Activated naive CD8-positive, alpha-beta T cell (primary cell): ENCODE results near the gene TEKT1.
A peak's percentile ranks its signal among the peaks of the same experiment; 100 is the strongest.
"Not testable (repeated sequence)": the region's sequence is repeated elsewhere in the genome, so short reads cannot be mapped to it uniquely, and the experiment has no call there.

Experiments used
- H3K27ac Mint-ChIP-seq: one replicate; pipeline ENCODE4 v1.8.0; 2021; ENCODE audit warnings: mixed read lengths
- H3K27me3 Mint-ChIP-seq: one replicate; pipeline ENCODE4 v1.8.0; 2021; ENCODE audit warnings: mixed read lengths
- H3K36me3 Mint-ChIP-seq: one replicate; pipeline ENCODE4 v1.8.0; 2021; ENCODE audit warnings: mixed read lengths
- H3K4me1 Mint-ChIP-seq: one replicate; pipeline ENCODE4 v1.8.0; 2021; ENCODE audit warnings: low read depth, mixed read lengths
- H3K4me3 Mint-ChIP-seq: one replicate; pipeline ENCODE4 v1.8.0; 2021; ENCODE audit warnings: mild to moderate bottlenecking, mixed read lengths
- H3K9me3 Mint-ChIP-seq: one replicate; pipeline ENCODE4 v1.8.0; 2021; ENCODE audit warnings: low read depth, mixed read lengths

The TEKT1 gene

DNA sequence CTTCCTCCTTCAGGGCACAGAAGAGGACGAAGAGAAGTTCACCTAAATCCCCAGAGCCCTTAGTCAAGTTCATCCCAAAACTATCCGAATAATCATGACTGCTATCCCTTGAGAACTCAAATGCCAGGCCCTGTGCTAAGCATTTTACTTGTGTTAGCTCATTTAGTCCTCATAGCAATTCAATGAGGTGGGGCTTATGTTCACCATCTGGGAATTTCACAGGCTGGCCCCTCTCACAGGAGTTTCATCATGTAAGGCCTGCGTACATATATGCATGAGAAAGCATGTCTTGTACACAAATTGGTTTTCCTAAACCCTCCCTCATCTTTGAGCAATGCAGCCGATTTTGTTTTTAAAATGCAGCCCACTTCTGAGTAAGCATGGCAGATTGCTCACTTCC lies 12.9 kb upstream of the TEKT1 start:
- H3K27me3 Mint-ChIP-seq: peaks cover 12% of the 10 kb centered on the region
- H3K27ac Mint-ChIP-seq, H3K4me1 Mint-ChIP-seq, H3K4me3 Mint-ChIP-seq, H3K9me3 Mint-ChIP-seq, H3K36me3 Mint-ChIP-seq: not testable (repeated sequence)

DNA sequence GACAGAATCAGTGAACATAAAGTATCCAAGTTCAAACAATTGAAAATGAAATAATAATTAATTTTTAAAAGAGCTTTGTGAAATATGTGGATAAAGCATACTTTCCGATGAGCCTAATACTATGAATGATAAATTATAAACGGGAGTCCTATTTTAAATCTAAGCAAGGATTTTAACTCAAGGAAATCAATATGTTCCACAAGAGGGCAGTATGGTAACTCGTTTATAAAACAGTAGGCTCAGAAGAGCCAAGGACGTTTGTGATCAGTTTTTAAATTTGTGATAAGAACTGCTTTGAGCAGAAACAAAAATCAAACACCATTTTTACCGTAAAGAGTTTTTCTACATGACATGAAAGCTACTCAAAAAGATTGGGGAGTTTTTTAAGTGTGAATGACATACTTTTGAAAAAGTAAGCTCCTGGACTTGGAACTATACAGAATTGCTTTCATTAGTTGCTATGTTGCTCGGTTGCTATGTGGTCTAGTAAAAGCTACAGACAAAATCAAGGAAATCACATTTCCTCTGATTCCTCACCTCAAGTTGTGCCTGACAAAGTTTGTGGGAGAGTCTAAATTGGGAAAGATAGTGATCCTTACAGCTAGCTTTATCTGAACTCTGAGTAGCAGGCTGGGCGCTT lies 11.8 kb upstream of the TEKT1 start:
- Mint-ChIP-seq H3K27ac (no peak overlapping the region), H3K27me3 (peaks cover 15% of the 10 kb centered on the region), H3K4me1 (no peaks in the 10 kb centered on the region), H3K36me3 (no peaks in the 10 kb centered on the region), H3K9me3 (no peaks in the 10 kb centered on the region), H3K4me3 (no peak overlapping the region)

GRCh38 chr17:6841769-6842168 lies 10.2 kb upstream of the TEKT1 start:
- H3K27me3 Mint-ChIP-seq: peaks cover 19% of the 10 kb centered on the region
- H3K9me3 Mint-ChIP-seq, H3K27ac Mint-ChIP-seq, H3K36me3 Mint-ChIP-seq, H3K4me1 Mint-ChIP-seq, H3K4me3 Mint-ChIP-seq: not testable (repeated sequence)

- H3K4me1 Mint-ChIP-seq: peaks cover 12% of the 10 kb centered on the region
- peak overlapping the region; percentile 65 for H3K4me3 Mint-ChIP-seq
- no peak overlapping the region for H3K27ac Mint-ChIP-seq
- peaks cover 30% of the 10 kb centered on the region for H3K27me3 Mint-ChIP-seq
- no peaks in the 10 kb centered on the region for H3K36me3 Mint-ChIP-seq
- no peaks in the 10 kb centered on the region for H3K9me3 Mint-ChIP-seq
Measured at GRCh38 chr17:6830383-6830986, 1.0 kb downstream of the TEKT1 start.

- Mint-ChIP-seq H3K9me3 (no peaks in the 10 kb centered on the region), H3K27ac (no peak overlapping the region)
Measured at GRCh38 chr17:6823011-6823442, 8.5 kb downstream of the TEKT1 start.

GRCh38 chr17:6818938-6819337 lies 12.6 kb downstream of the TEKT1 start:
- H3K4me3 Mint-ChIP-seq: no peak overlapping the region
- no peaks in the 10 kb centered on the region for H3K4me1 Mint-ChIP-seq
- no peak overlapping the region for H3K27ac Mint-ChIP-seq
- H3K27me3 Mint-ChIP-seq: peaks cover 8% of the 10 kb centered on the region
- no peaks in the 10 kb centered on the region for H3K9me3 Mint-ChIP-seq
- H3K36me3 Mint-ChIP-seq: no peaks in the 10 kb centered on the region

More at GRCh38 chr17:6823011-6823442, 8.5 kb downstream of the TEKT1 start:
- H3K4me1 Mint-ChIP-seq: no peaks in the 10 kb centered on the region
- H3K36me3 Mint-ChIP-seq: no peaks in the 10 kb centered on the region
- no peak overlapping the region for H3K4me3 Mint-ChIP-seq
- peaks cover 16% of the 10 kb centered on the region for H3K27me3 Mint-ChIP-seq

GRCh38 chr17:6816368-6816767 lies 15.2 kb downstream of the TEKT1 start:
- H3K4me1 Mint-ChIP-seq, H3K36me3 Mint-ChIP-seq, H3K27me3 Mint-ChIP-seq: not testable (repeated sequence)

GRCh38 chr17:6815775-6816174 lies 15.8 kb downstream of the TEKT1 start:
- H3K36me3 Mint-ChIP-seq: no peaks in the 10 kb centered on the region
- H3K9me3 Mint-ChIP-seq: no peaks in the 10 kb centered on the region
- no peaks in the 10 kb centered on the region for H3K4me1 Mint-ChIP-seq
- H3K4me3 Mint-ChIP-seq: no peak overlapping the region
- H3K27me3 Mint-ChIP-seq: peaks cover 10% of the 10 kb centered on the region
- no peak overlapping the region for H3K27ac Mint-ChIP-seq

More at GRCh38 chr17:6816368-6816767, 15.2 kb downstream of the TEKT1 start:
- not testable (repeated sequence) for H3K27ac Mint-ChIP-seq, H3K4me3 Mint-ChIP-seq, H3K9me3 Mint-ChIP-seq

DNA sequence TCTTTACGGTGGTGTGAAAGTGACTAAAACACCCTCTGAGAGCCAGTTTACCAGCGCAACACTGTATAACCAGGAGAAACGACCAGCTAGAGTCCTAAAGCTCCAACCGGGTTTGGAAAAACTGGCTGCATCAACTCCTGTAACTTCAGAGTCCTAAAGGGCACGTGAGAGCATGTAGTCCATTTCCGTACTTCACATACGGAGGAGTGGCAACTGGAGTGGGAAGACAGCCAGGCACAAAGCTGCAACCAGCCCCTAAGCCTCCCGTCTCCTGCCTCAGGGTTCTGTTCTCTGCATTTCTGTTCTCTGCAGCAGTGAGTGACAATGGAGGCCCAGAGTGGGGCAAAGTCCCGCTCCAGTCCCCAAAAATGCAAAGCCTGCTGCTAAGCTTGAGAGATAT lies 19.2 kb downstream of the TEKT1 start:
- H3K4me1 Mint-ChIP-seq: no peaks in the 10 kb centered on the region
- H3K4me3 Mint-ChIP-seq: no peak overlapping the region
- H3K27ac Mint-ChIP-seq: no peak overlapping the region
- H3K36me3 Mint-ChIP-seq: no peaks in the 10 kb centered on the region
- H3K27me3 Mint-ChIP-seq: peaks cover 9% of the 10 kb centered on the region
- no peaks in the 10 kb centered on the region for H3K9me3 Mint-ChIP-seq

- Mint-ChIP-seq H3K4me3 (no peak overlapping the region), H3K36me3 (no peaks in the 10 kb centered on the region), H3K4me1 (no peaks in the 10 kb centered on the region), H3K9me3 (no peaks in the 10 kb centered on the region), H3K27ac (no peak overlapping the region), H3K27me3 (peaks cover 9% of the 10 kb centered on the region)
Measured at GRCh38 chr17:6811510-6811909, 20.0 kb downstream of the TEKT1 start.

- Mint-ChIP-seq H3K27me3 (peaks cover 3% of the 10 kb centered on the region), H3K36me3 (no peaks in the 10 kb centered on the region), H3K9me3 (no peaks in the 10 kb centered on the region), H3K27ac (no peak overlapping the region), H3K4me3 (no peak overlapping the region), H3K4me1 (no peaks in the 10 kb centered on the region)
Measured at GRCh38 chr17:6800422-6801027, 31.0 kb downstream of the TEKT1 start.

DNA sequence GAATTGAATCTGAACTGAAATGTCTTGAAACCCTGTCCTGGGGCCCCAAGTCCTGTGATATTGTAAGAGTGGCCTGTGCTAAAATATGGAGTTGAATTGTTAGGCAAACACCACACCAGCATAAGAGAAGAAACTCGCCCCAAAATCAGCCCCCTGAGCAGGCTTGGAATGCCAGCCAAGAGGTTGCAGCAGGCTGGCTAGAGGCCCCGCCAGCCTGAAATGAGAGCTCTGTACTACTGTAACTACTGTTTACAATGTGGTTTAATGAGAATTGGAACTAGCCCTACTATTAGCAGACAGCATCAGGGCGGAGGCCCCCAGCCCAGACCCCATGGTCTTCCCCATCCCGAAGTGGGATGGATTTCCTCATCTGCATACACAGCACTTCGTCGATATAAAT lies 31.8 kb downstream of the TEKT1 start:
- Mint-ChIP-seq H3K4me1 (no peaks in the 10 kb centered on the region), H3K36me3 (no peaks in the 10 kb centered on the region), H3K27ac (no peak overlapping the region), H3K9me3 (no peaks in the 10 kb centered on the region), H3K27me3 (peaks cover 3% of the 10 kb centered on the region), H3K4me3 (no peak overlapping the region)

DNA sequence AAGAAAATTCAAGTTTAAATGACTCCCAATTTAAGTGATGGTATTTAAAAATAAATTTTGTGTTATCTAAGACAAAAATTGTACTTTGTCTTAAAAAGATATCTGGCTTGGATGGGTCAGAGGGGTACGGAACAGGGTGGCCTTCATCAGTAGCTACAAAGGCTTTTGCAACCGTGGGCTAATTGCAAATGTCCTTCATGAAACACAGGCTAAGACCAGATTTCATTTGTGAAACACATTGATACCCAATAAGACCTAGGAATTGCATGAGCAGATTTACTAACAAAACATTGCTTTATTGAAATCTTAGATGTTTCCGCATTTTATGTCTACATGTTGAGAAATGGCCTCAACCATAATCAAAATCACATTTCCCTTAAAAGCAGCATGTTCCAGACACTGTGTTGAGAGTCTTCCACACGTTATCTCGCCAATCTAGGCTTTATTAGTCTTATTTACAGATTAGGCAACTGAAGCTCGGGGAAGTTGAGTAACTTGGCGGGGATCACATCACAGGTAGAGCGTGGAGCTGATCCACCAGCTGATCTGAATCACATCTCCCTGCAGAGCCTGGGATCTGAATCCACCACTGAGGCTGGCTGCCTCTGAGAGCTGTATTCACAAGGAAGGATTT lies 33.7 kb downstream of the TEKT1 start:
- H3K36me3 Mint-ChIP-seq: no peaks in the 10 kb centered on the region
- no peaks in the 10 kb centered on the region for H3K9me3 Mint-ChIP-seq
- H3K27me3 Mint-ChIP-seq: peaks cover 5% of the 10 kb centered on the region
- H3K4me3 Mint-ChIP-seq: no peak overlapping the region
- H3K4me1 Mint-ChIP-seq: peaks cover 5% of the 10 kb centered on the region
- no peak overlapping the region for H3K27ac Mint-ChIP-seq

DNA sequence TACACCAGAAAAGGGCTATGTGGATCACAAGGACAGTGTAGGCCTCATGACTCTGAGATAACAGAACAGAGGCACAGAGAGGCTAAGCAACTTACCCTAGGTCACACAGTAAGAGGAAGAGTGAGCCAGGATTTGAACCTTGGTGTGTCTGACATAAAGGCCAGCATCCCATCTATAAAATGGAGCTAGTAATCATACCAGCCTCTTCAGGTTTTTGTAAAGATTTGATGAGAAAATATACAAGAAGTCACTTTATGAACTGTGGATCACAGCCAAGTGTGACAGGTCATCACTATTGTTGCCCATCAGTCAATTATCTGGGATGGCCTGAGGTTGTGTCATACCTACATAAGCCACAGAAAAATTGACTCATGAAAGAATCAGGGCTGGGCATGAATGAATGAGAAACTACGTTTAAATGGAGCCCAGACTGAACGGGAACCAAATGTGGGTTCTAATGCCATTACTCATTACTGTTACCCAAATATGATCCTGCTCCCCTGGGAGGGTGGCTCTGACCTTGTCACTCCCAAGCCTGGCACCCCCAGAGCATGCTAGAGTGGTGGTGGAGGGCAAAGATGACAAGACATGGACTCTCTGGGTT lies 34.5 kb downstream of the TEKT1 start:
- no peaks in the 10 kb centered on the region for H3K36me3 Mint-ChIP-seq
- peaks cover 5% of the 10 kb centered on the region for H3K4me1 Mint-ChIP-seq
- no peak overlapping the region for H3K27ac Mint-ChIP-seq

More for the DNA sequence above, 34.5 kb downstream of the TEKT1 start:
- Mint-ChIP-seq H3K4me3 (no peak overlapping the region), H3K9me3 (no peaks in the 10 kb centered on the region), H3K27me3 (peaks cover 8% of the 10 kb centered on the region)
